HEK293 (cell line): ENCODE results near the gene CTBP2.

ENCODE experiments used
- CTCF ChIA-PET: fragments of 350-600 bp; formaldehyde crosslinking; extraction: SDS; loops from one replicate; lab custom pipeline; 2021; ENCODE audit warnings: antibody characterized with exemption; lab: Yijun Ruan, JAX
- POLR2A ChIA-PET: fragments of 300-600 bp; formaldehyde crosslinking; extraction: SDS; loops from one replicate; lab custom pipeline; 2020; ENCODE audit warnings: antibody characterized with exemption, inconsistent platforms; lab: Yijun Ruan, JAX
- H3K27ac ChIP-seq: fragments of 200-500 bp; sonication (Bioruptor generic); 2 replicates; pipeline ENCODE4 v1.5.1; 2014; ENCODE audit warnings: low read depth, low read length, control low read depth, inconsistent platforms; ENCODE audit errors: extremely low read depth
- H3K36me3 ChIP-seq, 2 experiments: fragments of 200-500 bp in 1 of 2; sonication (Bioruptor generic) in 1 of 2; 1 replicate in 1 of 2; 2 replicates in 1 of 2; pipeline ENCODE4 v1.5.1; 2014 to 2017; ENCODE audit warnings: inconsistent platforms in 2 of 2, low read length in 2 of 2; ENCODE audit not compliant: control insufficient read depth in 2 of 2, insufficient read depth in 1 of 2
- H3K4me1 ChIP-seq: fragments of 200-500 bp; sonication (Bioruptor generic); 2 replicates; pipeline ENCODE4 v1.5.1; 2014; ENCODE audit warnings: mild to moderate bottlenecking, low read length, inconsistent platforms; ENCODE audit not compliant: control insufficient read depth, insufficient read depth
- H3K4me3 ChIP-seq: 2 replicates; pipeline ENCODE4 v1.5.1; 2011; ENCODE audit warnings: low read depth, mild to moderate bottlenecking, control low read depth, low read length, moderate library complexity
- H3K9me3 ChIP-seq: fragments of 200-500 bp; sonication (Bioruptor generic); 2 replicates; pipeline ENCODE4 v1.5.1; 2014; ENCODE audit warnings: low read depth, low read length, inconsistent platforms; ENCODE audit not compliant: control insufficient read depth, insufficient read depth
- EGR2 ChIP-seq: fragments of 450-650 bp; formaldehyde crosslinking; IDR thresholded peaks from 2 replicates; pipeline ENCODE4 v1.5.1; 2016; ENCODE audit warnings: low read depth, missing biosample characterization, missing genetic modification characterization
- KLF10 ChIP-seq: fragments of 450-650 bp; IDR thresholded peaks from 2 replicates; pipeline ENCODE4 v1.5.1; 2018; ENCODE audit warnings: missing biosample characterization, mild to moderate bottlenecking, missing genetic modification characterization
- KLF9 ChIP-seq: fragments of 450-650 bp; formaldehyde crosslinking; IDR thresholded peaks from 2 replicates; pipeline ENCODE4 v1.5.1; 2016; ENCODE audit warnings: missing biosample characterization, missing genetic modification characterization, low read depth
- MEIS1 ChIP-seq: sonication (generic); formaldehyde crosslinking; IDR thresholded peaks from 2 replicates; pipeline ENCODE4 v1.8.1; 2022; ENCODE audit warnings: missing genetic modification reagents, mild to moderate bottlenecking, borderline replicate concordance
- REPIN1 ChIP-seq: fragments of 450-650 bp; formaldehyde crosslinking; IDR thresholded peaks from 2 replicates; pipeline ENCODE4 v1.5.1; 2017; ENCODE audit warnings: missing biosample characterization, missing genetic modification characterization, low read depth
- ZFP41 ChIP-seq: fragments of 450-650 bp; formaldehyde crosslinking; IDR thresholded peaks from 2 replicates; pipeline ENCODE4 v1.5.1; 2016; ENCODE audit warnings: missing biosample characterization, missing genetic modification characterization, borderline replicate concordance
- ZNF10 ChIP-seq: fragments of 450-650 bp; formaldehyde crosslinking; IDR thresholded peaks from 2 replicates; pipeline ENCODE4 v1.5.1; 2017; ENCODE audit warnings: missing biosample characterization, missing genetic modification characterization
- ZNF140 ChIP-seq: fragments of 450-650 bp; formaldehyde crosslinking; IDR thresholded peaks from 2 replicates; pipeline ENCODE4 v1.5.1; 2016; ENCODE audit warnings: missing biosample characterization, missing genetic modification characterization
- ZNF146 ChIP-seq: fragments of 450-650 bp; formaldehyde crosslinking; IDR thresholded peaks from 2 replicates; pipeline ENCODE4 v1.5.1; 2016; ENCODE audit warnings: missing biosample characterization, missing genetic modification characterization
- ZNF184 ChIP-seq: fragments of 450-650 bp; IDR thresholded peaks from 2 replicates; pipeline ENCODE4 v1.5.1; 2018; ENCODE audit warnings: missing biosample characterization, mild to moderate bottlenecking, missing genetic modification characterization
- ZNF19 ChIP-seq: fragments of 450-650 bp; formaldehyde crosslinking; IDR thresholded peaks from 2 replicates; pipeline ENCODE4; 2016; ENCODE audit warnings: missing biosample characterization, missing genetic modification characterization, low read depth
- ZNF214 ChIP-seq: fragments of 450-650 bp; formaldehyde crosslinking; IDR thresholded peaks from 2 replicates; pipeline ENCODE4 v1.5.1; 2017; ENCODE audit warnings: missing biosample characterization, mild to moderate bottlenecking, missing genetic modification characterization, borderline replicate concordance
- ZNF24 ChIP-seq: fragments of 450-650 bp; formaldehyde crosslinking; IDR thresholded peaks from 2 replicates; pipeline ENCODE4 v1.5.1; 2016; ENCODE audit warnings: missing biosample characterization, missing genetic modification characterization
- ZNF549 ChIP-seq: fragments of 450-650 bp; IDR thresholded peaks from 2 replicates; pipeline ENCODE4 v1.5.1; 2018; ENCODE audit warnings: missing biosample characterization, missing genetic modification characterization, mild to moderate bottlenecking, inconsistent platforms, moderate library complexity
- ZNF585B ChIP-seq: fragments of 450-650 bp; formaldehyde crosslinking; IDR thresholded peaks from 2 replicates; pipeline ENCODE4 v1.5.1; 2016; ENCODE audit warnings: missing biosample characterization, missing genetic modification characterization
- ZNF629 ChIP-seq: fragments of 450-650 bp; formaldehyde crosslinking; IDR thresholded peaks from 2 replicates; pipeline ENCODE4 v1.5.1; 2017; ENCODE audit warnings: missing biosample characterization, missing genetic modification characterization
- ZNF776 ChIP-seq: fragments of 450-650 bp; formaldehyde crosslinking; IDR thresholded peaks from 2 replicates; pipeline ENCODE4 v1.5.0; 2017; ENCODE audit warnings: missing biosample characterization, missing genetic modification characterization, borderline replicate concordance
- ZNF777 ChIP-seq: fragments of 450-650 bp; formaldehyde crosslinking; IDR thresholded peaks from 2 replicates; pipeline ENCODE4 v1.5.1; 2017; ENCODE audit warnings: missing biosample characterization, missing genetic modification characterization, borderline replicate concordance
- ZSCAN30 ChIP-seq: fragments of 450-650 bp; IDR thresholded peaks from 2 replicates; pipeline ENCODE4 v1.5.1; 2018; ENCODE audit warnings: missing biosample characterization, mild to moderate bottlenecking, missing genetic modification characterization, moderate library complexity
- ZSCAN5A ChIP-seq: fragments of 450-650 bp; formaldehyde crosslinking; IDR thresholded peaks from 2 replicates; pipeline ENCODE4 v1.5.1; 2016; ENCODE audit warnings: missing biosample characterization, missing genetic modification characterization
- TF ChIP-seq, protein P1 (sequence below): fragments of 450-650 bp; formaldehyde crosslinking; IDR thresholded peaks from 2 replicates; pipeline ENCODE4 v1.5.1; 2016; ENCODE audit warnings: missing biosample characterization, missing genetic modification characterization, borderline replicate concordance

CTBP2 gene

GRCh38 chr10:124977161-124977560 is 183.2 kb downstream of the CTBP2 start:
- H3K9me3 ChIP-seq = no peaks in the 10 kb centered on the region
- POLR2A ChIA-PET = no interaction called here
- H3K4me1 ChIP-seq = peaks cover 8% of the 10 kb centered on the region; the same call in 1 of the 2 replicates
- CTCF ChIA-PET = interaction anchor here (0.6 kb wide), 1 partner anchor 172 kb away, joined by 5 read pairs; no protein-coding TSS in a partner anchor
- no peak overlapping the region for H3K27ac ChIP-seq
- H3K36me3 ChIP-seq = peaks cover 36 to 40% of the 10 kb centered on the region in 2 experiments
- no peak overlapping the region for H3K4me3 ChIP-seq
- TF ChIP-seq ZNF776 (no peak), ZNF777 (tag by site-specific recombination) (no peak), ZNF146 (tag by site-specific recombination) (no peak), ZNF214 (tag by site-specific recombination) (no peak)

DNA sequence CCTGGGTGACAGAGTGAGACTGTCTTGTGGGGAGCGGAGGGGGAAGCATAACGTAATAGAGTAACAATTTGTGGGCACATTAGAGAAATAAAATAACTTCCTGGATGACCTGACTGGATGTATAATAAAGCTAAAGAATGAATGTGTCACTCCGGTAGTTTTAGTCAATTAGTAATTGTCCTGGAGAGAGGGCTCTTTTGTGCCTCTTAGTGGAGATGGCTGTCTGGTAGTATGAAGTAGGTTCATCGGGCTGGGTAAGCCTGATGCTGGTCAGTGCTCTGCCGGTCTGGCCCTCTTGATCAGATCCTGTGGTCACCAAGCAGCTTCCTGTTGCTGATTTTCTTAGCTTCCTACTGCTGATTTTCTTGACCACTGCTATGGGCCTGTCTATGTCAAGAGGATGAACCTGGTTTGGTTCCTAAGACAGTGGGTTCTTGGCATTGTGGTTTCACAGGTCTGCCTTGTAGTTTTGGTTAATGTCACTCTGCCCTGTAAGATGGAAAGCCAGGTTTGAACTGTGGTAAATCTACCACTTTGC is 184.3 kb downstream of the CTBP2 start:
- Histone ChIP-seq H3K4me1 (peaks cover 8% of the 10 kb centered on the region; the same call in 1 of the 2 replicates), H3K36me3 (peaks cover 28 to 39% of the 10 kb centered on the region in 2 experiments), H3K27ac (no peak overlapping the region), H3K9me3 (no peaks in the 10 kb centered on the region), H3K4me3 (no peak overlapping the region)
- TF ChIP-seq ZNF549 (tag by site-specific recombination) (no peak), REPIN1 (tag by site-specific recombination) (no peak), EGR2 (tag by site-specific recombination) (no peak), ZSCAN5A (tag by site-specific recombination) (no peak), ZNF140 (tag by site-specific recombination) (no peak), ZNF585B (tag by site-specific recombination) (no peak), ZNF24 (no peak), ZFP41 (tag by site-specific recombination) (no peak), ZNF629 (tag by site-specific recombination) (no peak), MEIS1 (CRISPR knock-in tag) (no peak), ZSCAN30 (tag by site-specific recombination) (no peak), KLF10 (tag by site-specific recombination) (no peak), ZNF10 (tag by site-specific recombination) (no peak), ZNF184 (no peak), KLF9 (no peak), ZNF19 (tag by site-specific recombination) (no peak)
- TF ChIP-seq, protein P1, sequence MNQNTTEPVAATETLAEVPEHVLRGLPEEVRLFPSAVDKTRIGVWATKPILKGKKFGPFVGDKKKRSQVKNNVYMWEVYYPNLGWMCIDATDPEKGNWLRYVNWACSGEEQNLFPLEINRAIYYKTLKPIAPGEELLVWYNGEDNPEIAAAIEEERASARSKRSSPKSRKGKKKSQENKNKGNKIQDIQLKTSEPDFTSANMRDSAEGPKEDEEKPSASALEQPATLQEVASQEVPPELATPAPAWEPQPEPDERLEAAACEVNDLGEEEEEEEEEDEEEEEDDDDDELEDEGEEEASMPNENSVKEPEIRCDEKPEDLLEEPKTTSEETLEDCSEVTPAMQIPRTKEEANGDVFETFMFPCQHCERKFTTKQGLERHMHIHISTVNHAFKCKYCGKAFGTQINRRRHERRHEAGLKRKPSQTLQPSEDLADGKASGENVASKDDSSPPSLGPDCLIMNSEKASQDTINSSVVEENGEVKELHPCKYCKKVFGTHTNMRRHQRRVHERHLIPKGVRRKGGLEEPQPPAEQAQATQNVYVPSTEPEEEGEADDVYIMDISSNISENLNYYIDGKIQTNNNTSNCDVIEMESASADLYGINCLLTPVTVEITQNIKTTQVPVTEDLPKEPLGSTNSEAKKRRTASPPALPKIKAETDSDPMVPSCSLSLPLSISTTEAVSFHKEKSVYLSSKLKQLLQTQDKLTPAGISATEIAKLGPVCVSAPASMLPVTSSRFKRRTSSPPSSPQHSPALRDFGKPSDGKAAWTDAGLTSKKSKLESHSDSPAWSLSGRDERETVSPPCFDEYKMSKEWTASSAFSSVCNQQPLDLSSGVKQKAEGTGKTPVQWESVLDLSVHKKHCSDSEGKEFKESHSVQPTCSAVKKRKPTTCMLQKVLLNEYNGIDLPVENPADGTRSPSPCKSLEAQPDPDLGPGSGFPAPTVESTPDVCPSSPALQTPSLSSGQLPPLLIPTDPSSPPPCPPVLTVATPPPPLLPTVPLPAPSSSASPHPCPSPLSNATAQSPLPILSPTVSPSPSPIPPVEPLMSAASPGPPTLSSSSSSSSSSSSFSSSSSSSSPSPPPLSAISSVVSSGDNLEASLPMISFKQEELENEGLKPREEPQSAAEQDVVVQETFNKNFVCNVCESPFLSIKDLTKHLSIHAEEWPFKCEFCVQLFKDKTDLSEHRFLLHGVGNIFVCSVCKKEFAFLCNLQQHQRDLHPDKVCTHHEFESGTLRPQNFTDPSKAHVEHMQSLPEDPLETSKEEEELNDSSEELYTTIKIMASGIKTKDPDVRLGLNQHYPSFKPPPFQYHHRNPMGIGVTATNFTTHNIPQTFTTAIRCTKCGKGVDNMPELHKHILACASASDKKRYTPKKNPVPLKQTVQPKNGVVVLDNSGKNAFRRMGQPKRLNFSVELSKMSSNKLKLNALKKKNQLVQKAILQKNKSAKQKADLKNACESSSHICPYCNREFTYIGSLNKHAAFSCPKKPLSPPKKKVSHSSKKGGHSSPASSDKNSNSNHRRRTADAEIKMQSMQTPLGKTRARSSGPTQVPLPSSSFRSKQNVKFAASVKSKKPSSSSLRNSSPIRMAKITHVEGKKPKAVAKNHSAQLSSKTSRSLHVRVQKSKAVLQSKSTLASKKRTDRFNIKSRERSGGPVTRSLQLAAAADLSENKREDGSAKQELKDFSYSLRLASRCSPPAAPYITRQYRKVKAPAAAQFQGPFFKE = no peak
- ChIA-PET CTCF (no interaction called here), POLR2A (no interaction called here)
